COLO829 (cell line): ENCODE measurements around the gene SBNO2.

Experiments
- DNase-seq: peaks from one replicate; pipeline ENCODE4 v3.0.0; 2012; ENCODE audit warnings: low spot score

Gene SBNO2

DNA sequence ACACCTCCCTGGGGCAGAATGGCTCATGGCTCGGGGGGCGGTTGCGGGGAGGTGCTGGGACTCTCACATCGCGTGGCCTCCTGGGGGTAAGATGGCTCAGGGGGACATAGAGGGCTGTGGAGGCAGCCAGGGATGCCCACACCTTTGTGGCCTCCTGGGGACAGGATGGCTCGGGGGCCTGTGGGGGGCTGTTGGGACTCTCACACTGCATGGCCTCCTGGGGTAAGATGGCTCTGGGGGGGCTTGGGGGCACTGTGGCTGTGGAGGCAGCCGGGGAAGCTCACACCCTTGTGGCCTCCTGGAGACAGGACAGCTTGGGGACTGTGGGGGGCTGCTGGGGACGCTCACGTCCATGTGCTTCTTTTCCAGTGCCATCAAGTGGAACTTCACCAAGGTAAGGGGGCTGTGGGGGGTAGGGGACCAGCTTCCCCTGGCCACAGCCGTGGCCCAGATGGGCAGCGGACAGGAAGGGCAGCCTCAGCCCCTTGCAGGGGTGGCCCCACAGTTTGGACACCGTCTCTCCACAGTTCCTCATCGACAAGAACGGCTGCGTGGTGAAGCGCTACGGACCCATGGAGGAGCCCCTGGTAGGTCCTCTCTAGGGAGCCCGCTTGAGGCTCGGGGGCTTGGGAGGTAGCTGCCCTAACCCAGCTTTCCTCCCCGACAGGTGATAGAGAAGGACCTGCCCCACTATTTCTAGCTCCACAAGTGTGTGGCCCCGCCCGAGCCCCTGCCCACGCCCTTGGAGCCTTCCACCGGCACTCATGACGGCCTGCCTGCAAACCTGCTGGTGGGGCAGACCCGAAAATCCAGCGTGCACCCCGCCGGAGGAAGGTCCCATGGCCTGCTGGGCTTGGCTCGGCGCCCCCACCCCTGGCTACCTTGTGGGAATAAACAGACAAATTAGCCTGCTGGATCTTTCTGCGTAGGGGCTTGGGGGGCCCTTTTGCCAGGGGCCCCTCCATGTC, 67.9 kb downstream of the SBNO2 start:
- DNase-seq: no peak

DNA sequence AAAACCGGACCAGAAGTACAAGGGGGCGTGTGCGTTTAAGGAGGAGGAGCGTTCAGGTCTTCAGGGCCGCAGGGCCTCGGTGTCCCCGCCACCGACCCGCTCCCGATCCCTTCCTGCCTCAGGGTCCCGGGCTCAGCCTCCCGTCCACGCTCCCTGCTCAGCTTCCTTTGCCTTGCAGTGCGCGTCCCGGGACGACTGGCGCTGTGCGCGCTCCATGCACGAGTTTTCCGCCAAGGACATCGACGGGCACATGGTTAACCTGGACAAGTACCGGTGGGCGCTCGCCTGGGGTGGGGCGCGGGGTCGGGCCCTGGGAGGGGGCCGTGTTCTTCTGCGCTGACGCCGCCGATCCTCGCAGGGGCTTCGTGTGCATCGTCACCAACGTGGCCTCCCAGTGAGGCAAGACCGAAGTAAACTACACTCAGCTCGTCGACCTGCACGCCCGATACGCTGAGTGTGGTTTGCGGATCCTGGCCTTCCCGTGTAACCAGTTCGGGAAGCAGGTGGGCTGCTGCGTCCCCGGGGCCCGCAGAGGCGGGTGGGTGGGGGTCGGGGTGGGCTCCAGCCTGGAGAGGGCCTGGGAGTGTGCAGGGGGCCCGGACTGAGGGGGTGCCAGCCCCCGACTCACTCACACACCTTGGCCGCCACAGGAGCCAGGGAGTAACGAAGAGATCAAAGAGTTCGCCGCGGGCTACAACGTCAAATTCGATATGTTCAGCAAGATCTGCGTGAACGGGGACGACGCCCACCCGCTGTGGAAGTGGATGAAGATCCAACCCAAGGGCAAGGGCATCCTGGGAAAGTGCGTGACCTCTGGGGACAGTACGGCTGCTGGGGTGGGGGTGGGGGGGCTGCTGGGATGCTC, 68.8 kb downstream of the SBNO2 start:
- no peak for DNase-seq

GRCh38 chr19:1104311-1105007, 69.6 kb downstream of the SBNO2 start:
- DNase-seq: peak; percentile 57

GRCh38 chr19:1103708-1104310, 70.3 kb downstream of the SBNO2 start, which contains the start of gene GPX4:
Gene GPX4, plus strand, starts transcription at chr19:1103994. Its CDS starts 50 bp downstream, at chr19:1104044.
- peak; percentile 100 for DNase-seq

GRCh38 chr19:1103132-1103707, 70.8 kb downstream of the SBNO2 start:
- no peak for DNase-seq

GRCh38 chr19:1102407-1103131, 71.5 kb downstream of the SBNO2 start:
- DNase-seq: peak; percentile 69

DNA sequence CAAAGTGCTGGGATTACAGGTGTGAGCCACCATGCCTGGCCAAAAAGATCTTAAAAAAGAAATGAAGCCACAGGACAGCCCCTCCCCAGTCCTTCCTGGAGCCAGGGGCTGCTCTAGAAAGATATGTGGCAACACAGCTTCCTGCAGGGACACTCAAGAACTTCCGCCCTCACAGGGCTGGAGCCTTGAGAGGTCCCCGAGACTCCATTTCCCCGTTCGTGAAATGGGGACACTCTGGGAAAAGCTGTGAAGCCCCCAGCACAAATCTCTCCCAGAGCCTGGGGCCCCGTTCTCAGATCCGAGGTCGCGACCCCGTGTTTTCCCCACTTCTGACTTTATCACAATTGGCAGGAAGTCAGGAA, 72.8 kb downstream of the SBNO2 start:
- no peak for DNase-seq

DNA sequence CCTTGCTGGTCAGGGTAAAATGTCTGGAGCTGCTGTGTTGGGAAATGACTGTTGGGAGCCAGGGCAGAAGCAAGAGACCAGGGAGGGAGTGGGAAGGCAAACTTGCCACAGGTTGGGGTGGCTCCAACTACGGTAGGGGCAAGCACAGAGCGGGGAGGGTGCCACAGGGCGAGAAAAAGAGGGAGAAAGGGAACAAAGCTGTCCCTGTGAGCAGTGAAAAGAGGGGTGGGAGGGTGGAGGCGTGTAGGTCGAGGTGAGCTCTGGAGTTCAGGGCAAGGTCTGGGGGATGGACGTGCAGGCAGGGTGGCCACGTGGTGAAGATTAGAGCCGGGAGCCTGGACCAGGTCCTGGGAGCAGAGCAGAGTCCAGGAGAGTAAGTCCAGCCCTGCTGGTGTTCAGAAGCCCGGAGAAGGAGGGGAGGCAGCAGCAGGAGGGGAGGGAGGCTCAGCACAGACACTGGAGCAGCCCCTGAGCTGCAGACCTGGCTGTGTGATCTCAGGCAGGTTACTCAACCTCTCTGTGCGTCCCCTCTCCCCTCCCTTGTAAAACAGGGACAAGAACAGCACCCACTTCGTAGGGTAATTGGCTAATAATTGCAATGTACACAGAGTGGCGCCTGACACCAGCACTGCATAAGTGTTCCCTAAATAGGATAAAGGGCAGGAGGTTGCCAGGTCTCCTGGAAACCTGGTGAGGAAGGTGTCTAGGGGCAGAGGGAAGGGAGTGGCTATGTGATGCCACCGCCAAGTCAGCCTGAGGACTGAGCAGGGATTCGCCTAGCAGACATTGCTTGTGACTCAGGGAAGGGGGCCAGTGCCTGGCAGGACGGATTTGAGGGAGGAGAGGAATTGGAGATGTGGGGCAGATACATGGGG, 75.7 kb downstream of the SBNO2 start:
- no peak for DNase-seq

DNA sequence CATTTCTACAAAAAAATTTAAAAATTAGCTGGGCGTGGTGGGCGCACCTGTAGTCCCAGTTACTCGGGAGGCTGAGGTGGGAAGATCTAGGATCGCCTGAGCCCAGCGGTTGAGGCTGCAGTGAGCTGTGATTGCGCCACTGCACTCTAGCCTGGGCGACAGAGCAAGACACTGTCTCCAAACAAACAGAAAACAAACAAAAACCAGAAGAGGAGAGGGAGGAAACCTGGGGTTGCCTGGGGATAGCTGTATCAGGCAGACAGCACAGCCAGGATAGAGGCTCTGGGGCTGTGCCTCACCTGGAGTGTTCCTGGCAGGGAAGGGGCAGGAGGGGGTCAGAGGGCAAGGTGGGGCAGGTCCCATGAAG, 76.3 kb downstream of the SBNO2 start:
- no peak for DNase-seq

GRCh38 chr19:1094978-1095701, 78.9 kb downstream of the SBNO2 start, which contains the start of gene POLR2E:
Gene POLR2E, minus strand, starts transcription at chr19:1095375. Its CDS starts 60 bp downstream, at chr19:1095315.
- DNase-seq: peak; percentile 98

DNA sequence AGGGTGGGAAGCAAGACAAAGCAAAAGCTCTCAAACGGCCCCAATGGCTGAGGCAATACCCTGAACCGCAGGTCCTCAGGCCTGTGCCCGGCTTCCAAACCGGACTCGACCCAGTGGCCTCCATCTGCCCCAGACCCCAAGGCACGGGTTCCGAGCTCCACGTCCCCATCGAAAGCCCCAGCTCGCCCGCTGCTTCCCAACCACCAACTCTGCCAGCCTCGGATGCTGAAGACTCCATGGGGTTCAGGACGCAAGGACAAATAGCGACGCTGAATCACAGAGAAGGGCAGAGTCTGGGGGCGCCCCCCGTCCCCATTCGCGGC, 79.5 kb downstream of the SBNO2 start:
- DNase-seq: no peak

DNA sequence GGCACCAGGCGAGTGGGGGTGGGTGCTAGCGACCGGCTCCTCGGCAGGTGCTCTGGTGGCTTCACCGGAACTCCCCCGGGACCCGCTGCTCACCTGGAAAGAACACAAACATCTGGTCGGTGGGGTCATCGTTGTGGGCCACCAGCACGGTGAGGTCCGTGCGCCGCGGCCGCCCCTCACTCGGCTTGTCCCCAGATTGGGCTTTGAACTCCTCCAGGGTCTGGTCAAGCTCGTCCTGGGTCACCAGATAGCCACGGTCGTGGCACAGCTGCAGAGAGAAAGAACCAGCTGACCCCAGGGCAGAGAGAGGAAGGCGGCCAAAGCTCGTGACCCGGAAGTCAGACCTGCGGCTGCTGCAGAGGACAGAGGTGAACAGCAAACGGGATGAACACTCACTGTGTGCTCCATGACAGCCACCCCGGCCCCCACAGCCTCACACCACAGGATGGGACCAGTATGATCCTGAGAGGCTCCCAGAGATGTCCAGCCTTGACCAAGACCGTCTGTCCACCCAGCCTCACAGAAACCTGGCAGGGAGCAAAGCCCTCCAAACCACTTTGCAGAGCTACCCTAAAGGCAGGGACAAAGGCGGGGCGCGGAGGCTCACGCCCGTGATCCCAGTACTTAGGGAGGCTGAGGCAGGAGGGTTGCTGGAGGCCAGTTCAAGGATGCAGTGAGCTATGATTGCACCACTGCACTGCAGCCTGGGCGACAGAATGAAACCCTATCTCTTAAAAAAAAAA, 80.1 kb downstream of the SBNO2 start:
- no peak for DNase-seq

DNA sequence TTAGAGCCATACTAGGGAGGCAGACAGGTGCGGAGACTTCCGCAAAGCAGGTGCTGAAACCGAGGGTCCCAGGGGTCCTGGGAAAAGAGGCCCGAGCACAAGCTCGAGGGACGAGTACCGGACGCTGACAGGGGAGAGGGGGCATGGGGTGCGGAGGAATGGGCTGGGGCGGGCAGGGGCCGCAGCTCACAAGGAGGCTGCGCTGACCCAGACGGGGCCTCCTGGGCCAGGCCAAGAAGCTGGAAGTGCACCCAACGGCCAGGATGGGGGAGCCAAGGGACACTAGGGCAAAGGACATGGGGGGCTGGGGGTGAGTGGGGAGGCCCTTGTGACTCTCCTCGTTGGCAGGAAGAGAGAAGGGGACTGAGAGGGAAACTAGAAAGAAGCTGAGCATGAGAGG, 80.7 kb downstream of the SBNO2 start:
- DNase-seq: no peak

GRCh38 chr19:1091544-1092175, 82.4 kb downstream of the SBNO2 start:
- DNase-seq: no peak

DNA sequence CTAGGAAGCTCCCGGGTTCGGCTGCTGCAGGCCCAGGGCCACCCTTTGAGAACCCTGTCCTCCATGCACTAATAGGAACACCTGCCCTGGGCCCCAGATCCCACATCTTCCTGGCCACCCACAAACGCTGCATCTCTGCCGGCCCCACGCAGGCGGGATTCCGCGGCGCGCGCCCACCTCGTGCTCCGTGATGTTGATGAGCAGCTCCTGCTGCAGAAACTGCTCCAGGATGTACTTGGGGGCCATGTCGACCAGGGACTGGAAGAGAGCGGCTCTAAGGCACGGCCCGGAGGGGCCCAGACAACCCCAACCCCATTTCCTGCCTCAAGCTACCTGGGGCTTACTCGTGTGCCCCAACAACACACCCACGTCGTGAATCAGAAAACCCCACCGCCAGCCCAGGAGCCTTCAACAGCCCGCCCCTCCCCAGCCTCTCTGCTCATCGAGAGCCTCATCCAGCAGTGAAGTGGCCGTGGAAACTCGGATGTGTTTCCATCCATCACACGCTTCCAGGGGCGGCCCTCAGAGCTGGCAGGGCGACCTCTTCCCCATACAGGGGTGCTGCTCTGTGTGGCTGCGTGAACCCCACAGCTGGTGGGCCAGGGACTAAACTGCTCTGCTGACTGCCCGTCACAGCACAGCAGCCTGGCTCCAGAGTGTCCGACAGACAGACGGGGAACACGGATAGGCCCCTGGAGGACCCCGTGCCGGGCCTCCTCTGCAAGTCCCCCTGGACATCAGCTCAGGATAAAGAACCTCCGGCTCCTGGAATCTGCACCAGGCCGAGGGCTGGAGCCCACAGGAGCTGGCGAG, 83.1 kb downstream of the SBNO2 start:
- no peak for DNase-seq

- DNase-seq: no peak
These were observed 84.2 kb downstream of the SBNO2 start for GRCh38 chr19:1089891-1090290.

DNA sequence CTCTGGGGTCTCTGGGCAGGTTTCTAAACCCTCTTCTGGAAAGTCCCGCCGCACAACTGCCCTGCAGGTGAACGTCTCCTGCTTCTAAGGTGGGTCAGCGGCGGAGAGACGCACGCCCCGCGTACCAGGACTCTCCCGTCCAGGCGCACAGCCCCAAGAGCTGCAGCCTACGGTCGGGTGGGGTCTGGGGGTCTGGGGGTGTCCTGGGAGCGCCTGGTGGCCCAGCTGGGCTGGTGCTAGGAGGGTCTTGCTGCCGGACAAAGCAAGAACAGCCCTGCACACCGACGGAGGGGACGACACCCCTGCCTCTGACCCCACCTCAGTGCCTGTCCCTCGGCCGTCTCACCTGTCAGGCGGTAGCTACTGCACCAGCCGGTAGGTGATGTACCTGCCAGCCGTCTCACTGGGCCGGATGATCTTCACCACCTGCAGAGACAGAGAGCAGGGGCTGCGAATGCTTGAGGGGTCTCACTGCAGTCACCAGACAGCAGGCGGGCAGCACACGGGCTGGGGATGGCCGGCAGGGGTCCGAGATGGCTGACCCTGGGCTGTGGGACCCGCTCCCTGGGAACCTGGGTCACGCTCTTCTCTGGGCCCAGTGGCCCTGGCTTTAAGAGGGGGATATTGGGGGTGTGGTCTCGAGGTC, 84.8 kb downstream of the SBNO2 start:
- DNase-seq: no peak
